Activated T-cell treated with anti-CD3 and anti-CD28 coated beads, Interleukin-2, amount 50 U/mL, for 48 hours (primary cell): ENCODE measurements around the gene KLHDC4.
"Not testable (repeated sequence)": the region's sequence is repeated elsewhere in the genome, so short reads cannot be mapped to it uniquely, and the experiment has no call there.

ENCODE experiments used
- DNase-seq, 2 experiments: peaks; one replicate each; pipeline ENCODE4 v3.0.0-alpha.2; 2020

Gene KLHDC4

DNA sequence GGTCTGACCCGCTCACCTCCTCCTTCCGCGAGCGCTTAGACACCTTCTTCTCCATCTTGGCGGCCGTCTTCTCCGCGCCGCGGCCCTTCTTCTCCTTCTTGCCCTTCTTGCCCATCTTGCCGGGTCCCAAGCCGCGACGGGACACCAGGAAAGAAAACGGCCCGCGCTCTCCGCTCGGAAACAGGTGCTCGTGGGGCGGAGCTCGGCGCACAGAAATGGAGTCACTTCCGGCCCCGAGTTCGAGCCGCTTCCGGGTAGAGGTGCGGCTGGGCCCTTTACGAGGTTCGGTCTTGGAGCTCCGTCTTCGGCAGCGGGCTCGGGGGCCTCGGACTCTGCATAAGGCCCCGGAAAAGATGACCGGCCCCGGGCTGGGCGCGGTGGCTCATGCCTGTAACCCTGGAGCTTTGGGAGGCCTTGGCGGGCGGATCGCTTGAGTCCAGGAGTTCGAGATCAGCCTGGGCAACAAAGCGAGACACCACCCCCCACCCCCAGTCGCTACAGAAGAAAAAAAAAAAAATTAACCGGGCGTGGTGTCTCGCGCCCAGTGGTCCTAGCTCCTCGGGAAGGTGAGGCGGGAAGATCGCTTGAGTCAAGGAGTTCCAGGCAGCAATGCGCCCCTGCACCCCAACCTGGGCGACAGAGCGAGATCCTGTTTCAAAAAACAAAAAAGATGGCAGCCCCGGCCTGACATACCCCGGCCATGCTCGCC, at the start of gene KLHDC4:
Gene KLHDC4, minus strand, starts transcription at position 211 of the 709 bp plus-strand sequence. Its CDS starts 96 bp downstream, at position 115.
- DNase-seq: peak; percentile 92 to 94

GRCh38 chr16:87815567-87815966, 49.8 kb upstream of the KLHDC4 start:
- no peak for DNase-seq

DNA sequence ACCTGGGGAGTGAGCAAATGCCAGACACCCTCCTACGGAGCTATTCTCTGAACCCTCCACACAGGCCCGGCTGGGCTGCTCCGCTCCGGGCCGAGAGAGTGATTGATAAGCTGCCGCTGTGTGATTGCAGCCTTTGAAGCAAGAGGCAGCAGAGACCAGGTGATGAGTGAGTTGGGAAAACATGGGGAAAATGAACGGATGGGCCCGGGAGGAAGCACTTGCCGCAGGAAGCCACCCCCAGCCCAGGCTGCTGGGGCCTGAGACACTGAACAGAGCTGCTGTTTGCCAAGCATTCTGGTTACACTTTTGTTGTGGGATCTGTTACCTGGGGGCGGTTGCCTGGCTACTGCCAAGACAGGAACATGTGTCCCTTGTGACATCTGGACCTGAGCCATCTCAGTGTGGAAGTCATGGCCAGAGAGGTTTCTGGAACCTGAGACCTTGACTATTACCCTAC, 46.4 kb upstream of the KLHDC4 start:
- DNase-seq: no peak

GRCh38 chr16:87811454-87811853, 45.7 kb upstream of the KLHDC4 start:
- DNase-seq: not testable (repeated sequence)

GRCh38 chr16:87809150-87809902, 43.5 kb upstream of the KLHDC4 start:
- no peak for DNase-seq

DNA sequence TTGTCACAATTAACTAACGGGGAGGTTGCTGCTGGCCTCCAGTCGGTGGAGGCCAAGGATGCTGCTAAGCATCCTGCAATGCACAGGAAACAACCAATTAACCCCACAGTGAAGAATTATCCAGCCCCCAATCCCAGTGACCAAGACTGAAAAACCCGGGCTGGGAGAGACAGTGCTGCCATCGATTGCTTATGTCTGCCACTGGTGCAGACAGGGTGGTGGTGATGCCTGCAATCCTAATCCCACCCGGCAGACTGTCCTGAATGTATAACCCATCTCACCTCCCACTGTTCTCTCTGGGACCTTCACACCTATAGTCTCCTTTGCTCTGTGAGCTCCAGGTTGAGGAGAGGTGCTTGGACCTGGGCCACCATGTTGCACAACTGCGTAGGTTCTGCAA, 42.3 kb upstream of the KLHDC4 start:
- no peak for DNase-seq

- peak; percentile 76 to 77 for DNase-seq
Observed at GRCh38 chr16:87806641-87807546, 41.1 kb upstream of the KLHDC4 start.

GRCh38 chr16:87806261-87806640, 40.5 kb upstream of the KLHDC4 start:
- DNase-seq: peak; percentile 58 to 62

DNA sequence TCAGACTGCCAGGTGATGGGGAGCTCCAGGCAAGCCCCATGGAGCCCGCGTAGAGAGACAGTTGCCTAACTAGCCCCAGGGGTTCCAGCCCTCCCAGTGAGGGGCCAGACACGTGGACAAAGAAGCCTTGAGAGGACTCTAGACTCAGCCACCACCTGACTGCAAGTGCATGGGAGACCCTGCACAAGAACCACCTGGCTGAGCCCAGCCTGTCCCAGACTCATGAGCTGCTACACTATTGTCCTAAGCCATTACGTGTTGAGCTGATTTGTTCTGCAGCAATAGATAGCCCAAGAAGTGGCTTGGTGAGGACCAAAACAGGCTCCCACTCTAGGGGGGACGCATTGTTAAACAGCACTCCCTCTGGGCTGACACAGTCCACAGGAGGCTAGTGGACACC, 37.6 kb upstream of the KLHDC4 start:
- DNase-seq: no peak

DNA sequence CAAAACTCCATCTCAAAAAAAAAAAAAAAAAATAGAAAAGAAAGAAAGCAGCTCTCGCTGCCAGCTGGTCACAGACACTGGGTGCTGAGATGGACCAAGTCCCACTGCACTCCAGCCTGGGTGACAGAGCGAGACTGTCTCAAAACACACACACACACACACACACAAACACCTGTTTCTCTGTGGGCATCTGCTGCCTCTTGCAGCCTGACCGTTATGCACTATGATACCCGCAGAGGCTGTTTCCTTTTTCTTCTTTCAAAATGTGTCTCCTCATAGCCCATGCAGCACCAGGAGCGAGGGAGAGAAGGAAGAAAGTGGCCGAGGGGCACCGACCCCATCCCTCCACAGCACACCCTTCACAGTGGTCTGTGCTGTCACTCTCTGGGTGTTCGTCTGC, 36.9 kb upstream of the KLHDC4 start:
- no peak for DNase-seq

DNA sequence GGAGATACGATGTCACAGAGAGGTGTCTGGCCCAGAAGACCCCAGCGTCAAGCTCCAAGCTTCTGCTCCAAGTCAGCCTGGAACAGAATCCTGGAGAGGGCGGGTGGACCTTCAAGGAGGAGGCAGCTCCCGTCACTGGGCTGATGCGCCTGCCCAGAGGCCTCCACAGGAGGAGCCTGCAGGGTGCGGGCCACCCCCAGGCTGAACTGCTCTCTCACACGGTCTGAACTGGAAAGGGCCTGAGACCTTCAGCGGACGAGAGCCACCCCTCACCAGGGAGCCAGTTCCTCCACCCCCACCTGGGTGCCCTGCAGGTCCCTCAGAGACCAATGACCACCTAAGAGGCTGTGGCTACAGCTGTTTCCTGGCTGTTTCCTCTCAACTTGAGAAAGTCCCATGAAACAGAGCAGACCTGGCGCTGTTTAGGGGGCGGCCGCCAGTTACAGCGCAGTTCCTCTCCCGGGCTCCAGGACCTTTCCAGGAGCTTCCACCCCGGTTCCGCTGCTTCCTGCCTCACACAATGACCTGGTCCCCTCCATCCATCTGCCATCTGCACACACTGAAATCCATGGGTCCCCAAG, 36.0 kb upstream of the KLHDC4 start:
- no peak for DNase-seq

DNA sequence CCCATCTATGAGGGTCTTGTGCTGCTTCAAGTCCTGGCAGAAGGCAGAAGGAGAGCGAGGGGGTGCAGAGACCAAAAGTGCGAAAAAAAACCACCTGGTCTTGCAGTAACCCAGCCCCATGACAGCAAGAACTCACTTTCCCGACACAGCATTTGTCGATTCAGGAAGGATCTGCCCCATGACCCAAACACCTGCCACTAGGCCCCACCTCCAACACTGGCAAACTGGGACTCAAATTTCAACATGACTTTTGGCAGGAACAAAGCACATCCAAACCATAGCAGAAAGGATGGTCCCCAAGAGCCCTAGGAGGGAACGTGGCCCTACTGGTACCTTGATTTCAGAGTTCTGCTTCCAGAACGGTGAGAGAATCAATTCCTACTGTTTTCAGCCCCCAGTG, 34.7 kb upstream of the KLHDC4 start:
- DNase-seq: no peak

DNA sequence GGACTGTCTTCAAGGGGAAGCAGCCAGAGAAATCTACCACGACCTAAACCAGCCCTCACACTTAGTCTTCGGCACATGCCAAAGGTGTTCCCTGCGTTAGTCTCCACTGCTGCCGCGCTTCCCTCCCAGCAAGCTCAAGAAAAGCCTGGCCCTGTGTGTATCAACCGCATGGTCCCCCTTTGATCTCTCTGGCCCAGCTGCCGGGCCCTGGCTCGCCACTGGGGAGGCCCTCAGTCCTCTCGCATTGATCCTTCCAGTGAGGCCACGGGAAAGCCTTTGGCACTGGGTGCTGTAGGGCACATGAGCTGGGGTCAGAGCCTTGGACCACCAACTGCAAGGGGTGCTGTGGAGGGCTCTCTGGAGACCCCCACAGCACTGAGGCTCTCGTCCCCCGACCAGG, 29.6 kb upstream of the KLHDC4 start:
- no peak for DNase-seq

DNA sequence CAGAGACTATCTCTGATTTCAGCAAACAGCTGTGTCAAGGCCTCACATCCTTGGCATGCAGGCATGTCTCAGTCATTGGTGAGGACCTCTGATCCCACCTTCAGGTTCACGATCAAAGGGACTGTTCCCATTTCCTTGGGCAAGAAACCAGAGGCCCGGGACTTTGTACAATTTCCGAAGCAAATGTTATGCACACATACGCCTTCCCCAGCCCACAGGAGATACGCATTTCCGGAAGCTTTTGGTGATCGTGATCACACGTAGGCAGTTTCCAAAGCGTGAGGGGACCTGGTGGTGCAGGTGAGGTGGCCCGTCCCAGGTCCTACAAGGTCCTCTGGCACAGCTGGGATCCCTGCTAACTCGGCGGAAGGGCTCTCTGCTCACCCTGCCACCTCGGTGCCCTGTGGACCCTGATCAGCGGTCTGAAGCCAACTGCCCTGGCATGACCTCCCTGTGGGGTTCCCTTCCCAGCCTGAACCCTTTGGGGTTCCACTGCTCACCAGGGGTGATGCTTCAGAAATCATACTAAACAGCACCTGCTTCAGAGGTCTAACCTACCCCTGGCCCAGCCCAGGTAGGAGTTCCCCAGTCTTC, 28.8 kb upstream of the KLHDC4 start:
- DNase-seq: no peak

DNA sequence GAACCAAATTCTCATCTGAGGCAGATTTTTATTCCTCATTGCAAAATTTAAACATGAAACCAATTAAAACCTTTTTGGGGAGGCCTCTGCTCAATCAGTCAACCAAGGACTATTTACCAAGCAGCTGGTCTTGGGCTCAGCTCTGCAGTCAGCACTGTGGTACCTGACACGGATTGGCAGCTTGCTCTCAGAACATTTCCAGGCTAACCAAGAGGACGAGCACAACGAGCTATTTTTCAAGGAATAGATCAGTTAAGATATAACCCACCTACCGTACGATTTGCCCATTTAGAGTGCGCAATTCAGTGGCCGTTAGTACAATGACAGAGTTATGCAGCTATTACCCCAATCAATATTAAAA, 26.4 kb upstream of the KLHDC4 start:
- no peak for DNase-seq

- DNase-seq: no peak
Observed at GRCh38 chr16:87791295-87792204, 25.8 kb upstream of the KLHDC4 start.

DNA sequence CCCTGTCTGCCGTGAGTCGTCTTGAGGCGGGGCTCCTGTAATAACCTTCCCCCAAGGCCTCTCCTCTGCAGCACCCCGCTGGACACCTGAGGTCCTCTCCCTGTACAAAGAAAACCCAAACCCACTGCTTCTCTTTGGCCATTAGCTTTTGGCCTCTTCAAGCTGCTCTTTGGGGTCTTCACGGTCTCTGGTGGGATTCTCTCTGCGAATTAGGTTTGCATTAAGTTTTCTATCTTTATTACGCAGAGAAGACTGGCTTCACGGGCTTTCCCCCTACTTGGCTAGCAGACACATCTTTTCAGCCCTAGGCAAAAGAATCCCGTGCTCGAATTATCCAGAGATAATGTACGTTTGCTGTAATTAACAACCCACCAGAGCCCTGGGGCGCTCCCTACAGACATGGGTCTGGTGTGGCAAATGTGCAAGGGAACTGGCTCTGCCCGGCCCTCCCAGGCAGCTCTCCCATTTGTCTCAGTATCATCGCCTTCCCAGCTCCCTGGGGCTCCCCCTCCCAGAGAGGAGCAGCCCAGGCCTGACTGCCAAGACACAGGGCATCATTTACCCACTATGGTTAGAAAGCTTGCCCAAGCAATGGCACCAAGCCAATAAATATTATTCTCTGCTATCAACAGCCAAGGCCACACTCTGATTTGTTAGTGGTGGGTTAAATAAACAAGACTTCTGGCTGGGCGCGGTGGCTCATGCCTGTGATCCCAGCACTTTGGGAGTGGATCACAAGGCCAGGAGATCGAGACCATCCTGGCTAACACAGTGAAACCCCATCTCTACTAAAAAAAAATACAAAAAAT, 24.7 kb upstream of the KLHDC4 start:
- DNase-seq: no peak

DNA sequence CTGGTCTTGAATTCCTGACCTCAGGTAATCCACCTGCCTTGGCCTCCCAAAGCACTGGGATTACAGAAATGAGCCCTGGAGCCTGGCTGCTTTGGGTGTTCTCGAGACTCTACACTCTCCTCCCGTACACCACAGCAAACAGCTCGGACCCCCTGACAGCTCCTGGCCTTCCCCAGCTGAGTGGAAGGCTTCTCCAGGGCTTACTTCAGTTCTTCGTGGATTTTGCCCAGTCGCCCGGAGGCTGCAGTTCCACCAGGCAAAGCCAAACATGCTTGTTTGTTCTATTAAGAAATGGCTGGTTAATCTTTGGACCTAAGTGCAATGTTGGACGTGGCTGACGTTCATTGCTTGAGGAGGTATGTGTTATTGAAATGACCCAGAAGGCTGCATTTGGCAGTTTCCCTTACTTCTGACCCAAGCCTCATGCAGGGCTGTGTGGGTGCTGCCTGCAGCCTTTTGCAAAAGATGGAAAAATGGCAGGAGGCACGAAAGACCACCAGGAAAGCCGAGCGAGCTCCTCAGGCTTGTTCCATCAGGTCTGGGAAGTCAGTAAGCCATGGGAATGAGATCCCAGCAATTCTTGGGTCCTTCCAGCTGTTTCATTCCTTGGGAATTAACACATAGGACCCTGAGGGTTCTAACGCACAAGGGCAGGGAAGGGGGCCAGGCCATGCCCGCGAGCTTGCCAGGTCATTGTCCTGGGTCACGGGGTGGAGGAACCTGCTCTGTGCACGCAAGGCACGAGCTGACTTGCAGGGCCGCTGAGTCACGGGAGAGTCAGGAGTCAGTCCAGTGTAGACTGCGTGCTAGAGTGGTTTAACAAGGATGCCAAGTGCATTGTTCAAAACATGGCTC, 23.9 kb upstream of the KLHDC4 start:
- no peak for DNase-seq

GRCh38 chr16:87788730-87789436, 23.1 kb upstream of the KLHDC4 start:
- DNase-seq: not testable (repeated sequence)
